Osteocyte (in vitro differentiated cells): ENCODE data around the gene VSX1. TPM values are rescaled to one million over a fixed set of nuclear protein-coding genes. Genes with fewer than 3 reads are reported as not detected.

Source experiments
- DNase-seq: peaks from one replicate; pipeline ENCODE4 v3.0.0; 2021; ENCODE audit warnings: mixed read lengths; ENCODE audit not compliant: unreplicated experiment; ENCODE audit errors: extremely low spot score
- H3K27ac Mint-ChIP-seq: one replicate; pipeline ENCODE4 v1.8.0; 2021; ENCODE audit warnings: mild to moderate bottlenecking, mixed read lengths; ENCODE audit not compliant: unreplicated experiment
- H3K27me3 Mint-ChIP-seq: one replicate; pipeline ENCODE4 v1.8.0; 2021; ENCODE audit warnings: mixed read lengths; ENCODE audit not compliant: unreplicated experiment
- H3K36me3 Mint-ChIP-seq: one replicate; pipeline ENCODE4 v1.8.0; 2021; ENCODE audit warnings: mixed read lengths; ENCODE audit not compliant: unreplicated experiment
- H3K4me1 Mint-ChIP-seq: one replicate; pipeline ENCODE4 v1.8.0; 2021; ENCODE audit warnings: mixed read lengths; ENCODE audit not compliant: unreplicated experiment
- H3K4me3 Mint-ChIP-seq: one replicate; pipeline ENCODE4 v1.8.0; 2021; ENCODE audit warnings: mild to moderate bottlenecking, moderate library complexity, mixed read lengths; ENCODE audit not compliant: unreplicated experiment
- H3K9me3 Mint-ChIP-seq: one replicate; pipeline ENCODE4 v1.8.0; 2021; ENCODE audit warnings: mixed read lengths; ENCODE audit not compliant: unreplicated experiment
- CTCF ChIP-seq: fragments of 200-600 bp; sonication (generic); IDR thresholded peaks from 2 replicates; pipeline ENCODE4 v1.5.0; 2021; ENCODE audit warnings: antibody characterized with exemption, mild to moderate bottlenecking, moderate library complexity
- total RNA-seq: library from RNA; stranded (reverse); gene quantifications from 2 replicates; pipeline ENCODE4 v1.2.1, GENCODE V29; 2021

The VSX1 gene
- total RNA-seq, 1 donor from 2014 or later: not detected

- peaks cover 52% of the 10 kb centered on the region for H3K27me3 Mint-ChIP-seq
- no peaks in the 10 kb centered on the region for H3K36me3 Mint-ChIP-seq
- peak overlapping the region; percentile 50 for H3K27ac Mint-ChIP-seq
- DNase-seq: no peak
- H3K4me1 Mint-ChIP-seq: peaks cover 30% of the 10 kb centered on the region
- H3K4me3 Mint-ChIP-seq: peak overlapping the region; percentile 11
- no peaks in the 10 kb centered on the region for H3K9me3 Mint-ChIP-seq
- TF ChIP-seq CTCF: peak; percentile 7
These were observed 22.8 kb downstream of the VSX1 start for GRCh38 chr20:25058847-25059810.

- Mint-ChIP-seq H3K27ac (peak within 1 kb of the TSS; percentile 71), H3K27me3 (peaks cover 45% of the 10 kb centered on the region)
- DNase-seq: no peak
These were observed 23.7 kb downstream of the VSX1 start, which contains the start of gene ACSS1 for GRCh38 chr20:25058051-25058846. ACSS1 (minus strand) TSS chr20:25058139; CDS start chr20:25058102, 37 bp downstream.

GRCh38 chr20:25057234-25058050 is 24.5 kb downstream of the VSX1 start:
- no peak for TF ChIP-seq CTCF
- peaks cover 37% of the 10 kb centered on the region for H3K27me3 Mint-ChIP-seq
- peak overlapping the region; percentile 75 for H3K4me3 Mint-ChIP-seq
- no peaks in the 10 kb centered on the region for H3K36me3 Mint-ChIP-seq
- no peaks in the 10 kb centered on the region for H3K9me3 Mint-ChIP-seq
- H3K27ac Mint-ChIP-seq: peak overlapping the region; percentile 71
- peaks cover 40% of the 10 kb centered on the region for H3K4me1 Mint-ChIP-seq
- DNase-seq: no peak

More at GRCh38 chr20:25058051-25058846, 23.7 kb downstream of the VSX1 start, which contains the start of gene ACSS1:
- H3K4me1 Mint-ChIP-seq: peaks cover 35% of the 10 kb centered on the region
- H3K9me3 Mint-ChIP-seq: no peaks in the 10 kb centered on the region
- H3K36me3 Mint-ChIP-seq: no peaks in the 10 kb centered on the region
- TF ChIP-seq CTCF: no peak
- H3K4me3 Mint-ChIP-seq: peak within 1 kb of the TSS; percentile 75

- TF ChIP-seq CTCF: no peak
- H3K36me3 Mint-ChIP-seq: no peaks in the 10 kb centered on the region
- no peaks in the 10 kb centered on the region for H3K9me3 Mint-ChIP-seq
- H3K4me3 Mint-ChIP-seq: peak overlapping the region; percentile 75
- peak overlapping the region; percentile 71 for H3K27ac Mint-ChIP-seq
- peaks cover 30% of the 10 kb centered on the region for H3K27me3 Mint-ChIP-seq
- H3K4me1 Mint-ChIP-seq: peaks cover 40% of the 10 kb centered on the region
- DNase-seq: no peak
These were observed 25.2 kb downstream of the VSX1 start for GRCh38 chr20:25056690-25057233.
